22Rv1 (cell line): Measurements from ENCODE around the gene SERPINB13.

ENCODE experiments used
- CTCF ChIP-seq: fragments of 450-650 bp; IDR thresholded peaks from 2 replicates; pipeline ENCODE4 v1.5.1; 2017; ENCODE audit warnings: mild to moderate bottlenecking
- ZFX ChIP-seq: fragments of 450-650 bp; IDR thresholded peaks from 2 replicates; pipeline ENCODE4 v1.6.1; 2017; ENCODE audit warnings: antibody characterized with exemption, borderline replicate concordance

GRCh38 chr18:63570721-63571120 lies 16.4 kb upstream of the SERPINB13 start:
- no peak for TF ChIP-seq CTCF
- TF ChIP-seq ZFX: no peak
